Ramos (cell line): ENCODE results near the gene FGF4.
"Not testable (repeated sequence)": the region's sequence is repeated elsewhere in the genome, so short reads cannot be mapped to it uniquely, and the experiment has no call there.

Experiments
- in situ Hi-C: fragments of 300-500 bp; cut with MboI; formaldehyde crosslinking; loops from one replicate; pipeline ENCODE4 v1.14.3; 2022; ENCODE audit warnings: low sequenced_read_pairs; ENCODE audit not compliant: unreplicated experiment

The FGF4 gene

DNA sequence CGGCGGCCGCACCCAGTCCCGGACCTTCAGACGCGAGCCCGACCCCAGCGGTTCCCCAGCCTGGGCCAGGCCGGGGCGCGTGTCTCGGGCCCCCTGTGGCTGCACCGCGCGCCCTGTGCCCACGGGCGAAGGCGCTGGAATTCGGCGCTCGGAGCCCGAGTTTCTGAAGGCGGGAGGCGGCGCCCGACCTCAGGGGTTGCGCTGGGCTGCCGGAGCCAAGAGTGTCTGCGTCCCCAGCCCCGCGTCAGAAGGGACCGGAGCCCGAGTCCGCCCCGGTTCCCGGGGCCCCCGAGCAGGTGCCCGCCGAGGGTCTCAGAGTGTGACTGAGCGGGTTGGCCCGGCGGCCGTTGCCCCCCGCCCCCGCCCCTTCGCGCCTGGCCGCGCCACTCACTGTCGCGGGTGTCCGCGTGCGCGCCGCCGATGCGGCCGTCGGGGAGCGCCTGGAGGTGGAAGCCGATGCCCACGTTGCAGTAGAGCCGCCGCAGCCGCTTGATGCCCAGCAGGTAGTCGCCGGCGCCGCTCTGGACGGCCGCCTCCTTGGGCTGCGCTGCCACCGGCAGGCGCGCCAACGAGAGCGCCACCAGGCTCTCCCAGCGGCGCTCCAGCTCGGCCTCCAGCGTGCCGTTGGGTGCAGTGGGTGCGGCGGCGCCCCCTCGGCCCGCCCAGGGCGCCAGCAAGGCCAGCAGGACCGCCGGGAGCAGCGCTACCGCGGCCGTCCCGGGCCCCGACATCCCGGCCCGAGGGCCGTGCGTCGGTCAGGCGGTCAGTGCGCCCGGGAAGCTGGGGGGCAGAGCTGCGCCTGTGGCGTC lies 583 bp downstream of the FGF4 start:
- in situ Hi-C loops, result no loop called here

- in situ Hi-C loops, result no loop called here
These were observed 1.4 kb downstream of the FGF4 start for GRCh38 chr11:69773626-69774353.

DNA sequence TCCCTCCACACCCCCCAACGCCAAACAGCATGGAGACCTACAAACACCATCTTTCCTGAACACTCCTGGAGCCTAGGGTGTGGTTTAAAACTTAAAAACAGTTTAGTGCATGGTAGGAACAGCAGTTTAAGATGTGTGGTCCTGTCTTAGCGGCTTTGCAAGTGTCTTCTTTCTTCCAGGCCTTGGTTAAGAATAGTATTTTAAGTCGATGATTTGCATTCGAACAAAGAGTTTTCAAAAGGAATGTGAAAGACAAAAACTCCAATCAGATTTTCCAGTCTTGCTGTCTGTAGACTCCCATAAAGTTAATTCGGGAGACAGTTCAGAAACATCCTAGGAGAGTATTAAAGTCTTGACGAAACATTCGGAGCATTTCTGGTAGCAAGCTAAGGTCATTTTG lies 3.7 kb downstream of the FGF4 start:
- in situ Hi-C loops, result no loop called here

- in situ Hi-C loops, result no loop called here
These were observed 4.6 kb downstream of the FGF4 start for GRCh38 chr11:69770540-69770939.

DNA sequence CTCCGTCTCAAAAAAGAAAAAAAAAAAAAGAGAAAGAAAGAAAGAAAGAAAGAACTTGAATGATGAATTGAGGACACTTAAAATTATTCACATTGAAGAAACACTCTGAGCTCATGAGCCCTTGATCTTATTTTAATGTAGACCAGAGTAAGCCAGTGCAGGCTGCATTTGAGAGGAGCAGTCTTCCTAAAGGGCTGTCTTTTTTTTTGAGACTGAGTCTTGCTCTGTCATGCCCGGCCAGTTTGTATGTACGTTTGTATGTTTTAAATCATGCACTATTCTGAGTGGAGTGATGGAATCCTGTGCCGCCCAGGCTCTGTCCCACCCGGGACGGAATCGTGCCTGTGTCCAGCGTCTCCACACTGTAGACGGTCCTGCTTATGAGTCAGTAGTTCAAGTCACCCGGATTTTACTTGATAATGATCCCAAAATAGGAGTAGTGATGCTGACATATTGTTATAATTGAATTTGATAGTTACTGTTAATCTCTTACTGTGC lies 9.6 kb downstream of the FGF4 start:
- in situ Hi-C loops, result no loop called here

GRCh38 chr11:69764918-69765317 lies 10.2 kb downstream of the FGF4 start:
- in situ Hi-C loops, result not testable (repeated sequence)

DNA sequence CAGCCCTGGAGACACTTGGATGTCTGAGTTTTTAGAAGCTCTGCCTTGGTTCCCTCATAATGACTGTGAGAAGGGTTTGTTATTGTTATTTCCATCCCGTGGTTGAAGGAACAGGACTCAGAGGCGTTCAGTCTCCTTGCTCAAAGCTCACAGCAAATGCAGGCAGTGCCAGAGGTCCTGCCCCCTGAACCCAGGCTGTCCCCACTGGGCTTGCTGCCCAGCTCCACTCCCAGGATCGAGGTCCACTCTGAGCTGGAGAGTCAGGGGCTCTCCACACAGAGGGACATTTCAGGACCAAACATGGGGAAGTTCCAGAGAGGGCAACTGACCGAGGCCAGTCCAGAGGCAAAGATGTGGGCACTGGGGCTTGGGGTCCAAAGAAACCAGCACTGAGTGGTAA lies 14.8 kb downstream of the FGF4 start:
- in situ Hi-C loops, result no loop called here

- in situ Hi-C loops, result no loop called here
These were observed 22.3 kb downstream of the FGF4 start for GRCh38 chr11:69752890-69753289.

DNA sequence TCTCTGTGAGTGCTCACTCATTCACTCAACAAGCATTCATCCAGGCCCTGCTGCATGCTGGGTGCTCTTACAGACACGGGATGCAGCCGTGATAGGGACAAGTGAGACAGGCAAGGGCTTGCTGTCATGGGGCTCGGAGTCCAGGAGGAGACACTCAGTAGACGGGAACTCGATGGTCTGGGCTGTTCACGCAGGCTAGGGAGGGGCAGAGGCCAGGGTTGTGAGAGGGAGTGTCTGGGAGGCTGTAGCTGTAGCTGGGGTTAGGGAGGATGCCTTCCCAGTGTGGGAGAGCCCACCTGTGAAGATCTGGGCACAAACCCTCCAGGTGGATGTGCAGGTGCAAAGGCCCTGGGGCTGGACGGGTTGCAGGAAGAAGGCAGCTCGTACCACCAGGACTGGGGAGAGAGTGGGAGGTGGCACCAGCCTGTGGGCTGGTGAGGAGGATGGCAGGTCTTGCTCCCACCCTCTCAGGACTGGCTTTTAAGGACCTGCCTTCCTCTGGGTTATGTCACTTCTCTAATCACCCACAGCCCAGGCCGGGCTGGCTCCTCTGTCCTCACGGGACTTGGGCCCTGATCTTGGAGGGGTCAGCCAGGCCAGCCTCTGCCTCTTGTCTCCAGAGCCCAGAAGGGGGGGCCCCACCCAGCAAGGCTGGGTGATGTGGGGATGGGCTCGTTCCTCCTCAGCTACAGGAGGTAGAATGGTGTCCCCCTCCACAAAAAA lies 24.1 kb downstream of the FGF4 start:
- in situ Hi-C loops, result no loop called here

DNA sequence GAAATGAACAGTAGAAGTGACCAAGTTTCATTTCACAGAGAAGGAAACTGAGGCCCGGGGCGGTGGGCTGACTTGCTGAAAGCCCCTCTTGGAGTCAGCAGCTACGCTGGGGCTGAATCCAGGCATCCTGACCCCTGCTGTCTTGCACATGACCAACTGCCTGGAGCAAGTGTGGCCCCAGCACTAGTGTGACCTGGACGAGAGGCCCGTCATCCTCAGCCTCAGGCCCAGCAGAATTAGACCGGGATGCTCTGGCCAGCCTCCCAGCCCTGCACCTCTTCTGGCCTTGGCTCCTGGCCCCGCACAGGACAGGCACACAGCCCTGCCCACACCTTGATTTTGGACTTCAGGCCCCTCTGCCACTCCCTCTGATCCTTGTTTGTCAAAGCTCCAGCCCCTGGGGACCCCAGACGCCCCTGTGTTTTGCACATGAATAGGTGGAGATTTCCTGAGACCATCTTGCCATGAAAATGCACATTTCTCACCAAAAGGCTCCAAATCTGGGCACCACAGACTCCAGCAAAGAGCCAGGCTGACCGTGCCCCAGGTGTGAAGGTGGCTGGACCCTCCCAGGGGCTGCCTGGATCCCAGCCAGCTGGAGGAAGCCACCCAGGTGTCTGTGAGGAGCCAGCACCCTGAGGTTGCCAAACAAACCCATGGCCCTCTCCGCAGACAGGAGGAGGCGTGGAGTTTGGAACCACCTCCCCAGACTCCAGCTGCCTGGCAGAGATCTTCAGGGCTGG lies 24.9 kb downstream of the FGF4 start:
- in situ Hi-C loops, result no loop called here

- in situ Hi-C loops, result no loop called here
These were observed 26.5 kb downstream of the FGF4 start for GRCh38 chr11:69748637-69749036.

DNA sequence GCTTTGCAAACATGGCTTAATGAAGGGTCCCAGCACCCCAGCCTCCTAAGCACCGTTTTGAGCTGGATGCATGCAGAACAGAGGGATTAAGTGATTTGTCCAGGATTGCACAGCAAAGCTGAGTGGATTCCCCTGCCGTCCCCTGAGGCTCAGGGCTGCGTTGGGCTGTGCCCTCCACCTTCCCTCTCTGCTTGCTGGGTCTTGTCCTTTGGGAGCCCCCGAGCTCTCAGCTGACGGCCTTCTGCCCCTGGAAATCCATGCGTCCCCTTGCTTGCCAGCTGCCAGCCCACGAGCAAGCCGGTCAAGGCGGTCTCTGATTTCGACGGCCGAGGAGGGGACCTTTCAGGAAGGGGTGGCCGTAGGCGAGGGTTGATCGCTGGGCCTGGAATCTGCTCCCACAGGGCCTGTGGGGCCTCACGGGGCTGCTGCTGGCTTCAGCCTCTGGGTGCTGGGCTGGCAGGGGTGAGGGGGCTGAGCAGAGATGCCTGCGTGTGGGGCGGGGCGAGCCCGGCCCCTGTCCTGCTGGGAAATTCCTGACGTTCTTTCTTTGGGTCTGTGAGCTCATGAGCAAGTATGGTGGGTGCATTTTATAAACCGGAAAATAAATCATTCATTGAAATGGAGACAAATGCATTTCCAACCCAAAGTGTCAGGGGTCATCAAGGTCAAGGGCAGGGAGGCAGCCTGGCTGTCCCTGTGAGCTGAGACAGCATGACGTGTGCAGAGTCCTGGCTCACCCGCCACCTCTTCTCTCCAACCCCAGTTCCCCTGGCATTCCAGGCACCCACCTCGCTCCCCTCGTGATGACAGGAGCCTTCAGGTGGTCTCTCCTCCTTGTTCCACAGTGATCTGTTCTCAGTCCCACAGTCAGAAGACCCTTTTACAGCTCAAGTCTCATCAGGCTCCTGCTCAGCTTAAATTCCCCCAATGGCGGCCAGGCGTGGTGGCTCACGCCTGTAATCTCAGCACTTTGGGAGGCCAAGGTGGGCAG lies 28.1 kb downstream of the FGF4 start:
- in situ Hi-C loops, result no loop called here

- in situ Hi-C loops, result no loop called here
These were observed 29.0 kb downstream of the FGF4 start for GRCh38 chr11:69746140-69746539.

GRCh38 chr11:69745201-69745600 lies 29.9 kb downstream of the FGF4 start:
- in situ Hi-C loops, result no loop called here

GRCh38 chr11:69744435-69744834 lies 30.7 kb downstream of the FGF4 start:
- in situ Hi-C loops, result no loop called here

- in situ Hi-C loops, result no loop called here
These were observed 40.3 kb downstream of the FGF4 start for GRCh38 chr11:69734841-69735240.

DNA sequence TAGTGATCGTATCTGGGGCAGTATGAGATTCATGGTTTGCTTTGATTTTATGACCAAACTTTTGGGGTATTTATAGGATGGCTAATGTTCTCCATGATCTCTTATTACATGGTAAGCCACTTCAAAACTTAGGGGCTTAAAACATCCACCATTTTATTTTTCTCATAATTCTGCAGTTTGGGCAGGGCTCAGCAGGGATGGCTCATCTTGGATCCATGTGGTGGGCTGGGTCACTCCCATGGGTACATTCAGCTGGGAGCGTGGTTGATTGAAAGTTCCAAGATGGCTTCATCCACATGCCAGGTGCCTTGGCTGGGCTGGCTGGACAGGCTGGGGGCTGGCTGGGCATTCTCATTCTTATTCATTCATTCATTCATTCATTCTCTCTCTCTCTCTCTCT lies 40.8 kb downstream of the FGF4 start:
- in situ Hi-C loops, result no loop called here

DNA sequence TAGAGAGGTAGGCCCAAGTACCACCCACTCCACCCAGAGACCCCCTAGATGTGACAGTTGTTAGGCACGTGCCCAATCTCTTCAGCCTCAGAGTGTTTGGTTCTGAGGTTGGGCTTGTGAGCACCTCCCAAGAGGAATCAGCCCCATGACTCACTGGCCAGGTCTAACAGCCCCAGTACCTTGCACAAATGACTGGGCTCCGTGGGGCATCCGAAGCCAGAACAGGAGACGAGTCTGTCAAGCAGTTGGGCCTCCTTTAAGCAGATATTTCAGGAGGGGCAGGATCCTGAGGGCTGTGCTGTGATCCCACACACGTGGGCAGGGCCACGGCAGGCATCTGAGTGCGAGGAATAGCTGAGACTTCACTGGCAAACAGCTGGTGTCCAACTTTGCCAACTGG lies 42.2 kb downstream of the FGF4 start:
- in situ Hi-C loops, result no loop called here

GRCh38 chr11:69731110-69731509 lies 44.0 kb downstream of the FGF4 start:
- in situ Hi-C loops, result no loop called here
